Lung (tissue), 12 donors: ENCODE measurements around the gene CLCN3. TPM values are rescaled to one million over a fixed set of nuclear protein-coding genes. Genes with fewer than 3 reads are reported as not detected.
A peak's percentile ranks its signal among the peaks of the same experiment; 100 is the strongest.

ENCODE experiments used
- ATAC-seq: fragments of 200-7000 bp; cut with Tn5 transposase; one replicate; pipeline ENCODE4 v1.9.1; 2020; ENCODE audit warnings: moderate number of reproducible peaks; ENCODE audit not compliant: insufficient read depth, low FRiP score
- DNase-seq, 3 donors: peaks; one replicate each; pipeline ENCODE4 v3.0.0-alpha.2; 2013 to 2017
- H3K27ac ChIP-seq, 2 donors: one replicate each; pipeline ENCODE4 v1.5.1; 2013; ENCODE audit warnings: mild to moderate bottlenecking in 2 of 2, moderate library complexity in 2 of 2, control low read depth in 1 of 2, inconsistent platforms in 1 of 2, low read depth in 1 of 2, low read length in 1 of 2
- H3K27me3 ChIP-seq, 3 donors: one replicate each; pipeline ENCODE4 v1.5.1; 2013; ENCODE audit warnings: low read length in 2 of 3; ENCODE audit not compliant: control insufficient read depth in 3 of 3, insufficient read depth in 3 of 3
- H3K36me3 ChIP-seq, 4 donors: one replicate each; pipeline ENCODE4 v1.5.1; 2013; ENCODE audit warnings: low read length in 4 of 4, mild to moderate bottlenecking in 1 of 4, moderate library complexity in 1 of 4; ENCODE audit not compliant: control insufficient read depth in 4 of 4, insufficient read depth in 4 of 4
- H3K4me1 ChIP-seq, 5 donors: one replicate each; pipeline ENCODE4 v1.5.1; 2013; ENCODE audit warnings: low read length in 5 of 5, mild to moderate bottlenecking in 2 of 5, moderate library complexity in 1 of 5; ENCODE audit not compliant: control insufficient read depth in 5 of 5, insufficient read depth in 5 of 5
- H3K4me3 ChIP-seq: one replicate; pipeline ENCODE4 v1.5.1; 2013; ENCODE audit warnings: mild to moderate bottlenecking, control low read depth, moderate library complexity
- H3K9ac ChIP-seq, 2 donors: one replicate each; pipeline ENCODE4 v1.5.1; 2013; ENCODE audit warnings: low read length in 2 of 2, control low read depth in 1 of 2; ENCODE audit not compliant: insufficient read depth in 1 of 2
- H3K9me3 ChIP-seq, 4 donors: one replicate each; pipeline ENCODE4 v1.5.1; 2013; ENCODE audit warnings: low read length in 3 of 4, mild to moderate bottlenecking in 1 of 4, moderate library complexity in 1 of 4; ENCODE audit not compliant: control insufficient read depth in 4 of 4, insufficient read depth in 3 of 4
- WGBS, 2 donors: extraction: QIAGEN DNeasy Blood & Tissue Kit; methylation state at CpG; one replicate each; pipeline ENCODE4 v1.1.7; 2013; 5-methylcytosine and 5-hydroxymethylcytosine counted together
- polyA plus RNA-seq, 2 donors: library from polyadenylated mRNA; stranded (reverse); fragments of 200-250 nt; gene quantifications; one replicate each; pipeline ENCODE4 v1.2.1, GENCODE V29; 2013
- total RNA-seq, 2 donors: library from RNA; depleted of rRNA in 1 of 2; stranded (reverse); fragments of >200 nt in 1 of 2; gene quantifications; one replicate each; pipeline ENCODE4 v1.2.1, GENCODE V29; 2014 to 2021
- TF ChIP-seq, protein P1 (sequence below): IDR thresholded peaks from 2 replicates; pipeline ENCODE4 v1.5.1; 2012; ENCODE audit warnings: mild to moderate bottlenecking; ENCODE audit errors: control extremely low read depth, extremely low read depth
- donor health status: control.
- donor health status: control.
- donor health status: Bipolar disorder and iron deficiency.
- donor health status: healthy.
- donor health status: DM: yes; HTN: yes; CAD: no.

Gene CLCN3
- total and polyA plus RNA-seq, 4 donors: 11.0 to 59.6 (median 27.6) TPM

DNA sequence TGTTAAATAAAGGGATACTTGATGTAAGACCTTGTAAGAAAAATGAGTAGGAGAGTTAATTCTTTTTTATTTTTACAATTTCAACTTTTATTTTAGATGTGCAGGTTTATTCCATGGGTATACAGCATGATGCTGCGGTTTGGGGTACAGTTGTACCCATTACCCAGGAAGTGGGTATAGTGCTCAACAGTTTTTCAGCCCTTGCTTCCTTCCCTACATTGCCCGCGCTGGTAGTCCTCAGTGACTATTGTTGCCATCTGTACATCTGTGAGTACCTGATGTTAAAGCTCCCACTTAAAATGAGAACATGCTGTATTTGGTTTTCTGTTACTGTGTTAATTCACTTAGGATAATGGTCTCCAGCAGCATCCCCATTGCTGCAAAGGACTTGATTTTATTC, 9.7 kb downstream of the CLCN3 start:
- DNase-seq: no peak
- Histone ChIP-seq H3K36me3 (no peaks in the 10 kb centered on the region), H3K27ac (no peak overlapping the region), H3K9ac (no peak overlapping the region), H3K9me3 (no peaks in the 10 kb centered on the region), H3K27me3 (no peaks in the 10 kb centered on the region), H3K4me1 (peaks cover 0 to 16% (median 0%) of the 10 kb centered on the region in 5 donors), H3K4me3 (no peak overlapping the region)
- WGBS, 2 donors: 93 to 96% methylated on average over 3 of the region's 3 CpGs
- TF ChIP-seq, protein P1, sequence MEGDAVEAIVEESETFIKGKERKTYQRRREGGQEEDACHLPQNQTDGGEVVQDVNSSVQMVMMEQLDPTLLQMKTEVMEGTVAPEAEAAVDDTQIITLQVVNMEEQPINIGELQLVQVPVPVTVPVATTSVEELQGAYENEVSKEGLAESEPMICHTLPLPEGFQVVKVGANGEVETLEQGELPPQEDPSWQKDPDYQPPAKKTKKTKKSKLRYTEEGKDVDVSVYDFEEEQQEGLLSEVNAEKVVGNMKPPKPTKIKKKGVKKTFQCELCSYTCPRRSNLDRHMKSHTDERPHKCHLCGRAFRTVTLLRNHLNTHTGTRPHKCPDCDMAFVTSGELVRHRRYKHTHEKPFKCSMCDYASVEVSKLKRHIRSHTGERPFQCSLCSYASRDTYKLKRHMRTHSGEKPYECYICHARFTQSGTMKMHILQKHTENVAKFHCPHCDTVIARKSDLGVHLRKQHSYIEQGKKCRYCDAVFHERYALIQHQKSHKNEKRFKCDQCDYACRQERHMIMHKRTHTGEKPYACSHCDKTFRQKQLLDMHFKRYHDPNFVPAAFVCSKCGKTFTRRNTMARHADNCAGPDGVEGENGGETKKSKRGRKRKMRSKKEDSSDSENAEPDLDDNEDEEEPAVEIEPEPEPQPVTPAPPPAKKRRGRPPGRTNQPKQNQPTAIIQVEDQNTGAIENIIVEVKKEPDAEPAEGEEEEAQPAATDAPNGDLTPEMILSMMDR: no peak
- no peak for ATAC-seq

- Histone ChIP-seq H3K27me3 (no peaks in the 10 kb centered on the region), H3K4me1 (peaks cover 0 to 6% (median 0%) of the 10 kb centered on the region in 5 donors), H3K36me3 (peaks cover 0 to 7% (median 2%) of the 10 kb centered on the region in 4 donors), H3K9me3 (no peaks in the 10 kb centered on the region), H3K4me3 (no peak overlapping the region), H3K27ac (no peak overlapping the region), H3K9ac (no peak overlapping the region)
- TF ChIP-seq, protein P1: no peak
- ATAC-seq (no peak), DNase-seq (no peak)
- 92 to 97% methylated on average over 11 of the region's 11 CpGs for WGBS, 2 donors
Measured at GRCh38 chr4:169632896-169633295, 12.5 kb downstream of the CLCN3 start.

- peaks cover 3 to 16% (median 4%) of the 10 kb centered on the region in 4 donors for H3K36me3 ChIP-seq
- H3K27ac ChIP-seq: no peak overlapping the region
- ATAC-seq (peak; percentile 41), DNase-seq (peak in 2 of 3 donors; percentile 60 to 70)
- H3K4me3 ChIP-seq: no peak overlapping the region
- 76 to 89% methylated on average over 1 of the region's 1 CpG for WGBS, 2 donors
- TF ChIP-seq, protein P1: no peak
- no peak overlapping the region for H3K9ac ChIP-seq
- H3K4me1 ChIP-seq: peaks cover 0 to 13% (median 4%) of the 10 kb centered on the region in 5 donors
- no peaks in the 10 kb centered on the region for H3K27me3 ChIP-seq
- H3K9me3 ChIP-seq: no peaks in the 10 kb centered on the region
Measured at GRCh38 chr4:169634975-169635374, 14.6 kb downstream of the CLCN3 start.
